A673 (cell line): ENCODE results near the gene NPBWR2. TPM values are rescaled to one million over a fixed set of nuclear protein-coding genes. Genes with fewer than 3 reads are reported as not detected.

ENCODE experiments used
- BruUV-seq: library from RNA; stranded (reverse); fragments of 400-500 nt; replicated peaks from 2 replicates; lab custom pipeline; 2021; lab: Mats Ljungman, UMichigan
- CTCF ChIA-PET: fragments of 300-600 bp; sonication (Branson Sonifier 250); formaldehyde crosslinking; loops from one replicate; lab custom pipeline; 2022; ENCODE audit warnings: antibody characterized with exemption; lab: Charles Lee
- POLR2A ChIA-PET: fragments of 300-600 bp; sonication (Branson Sonifier 250); formaldehyde crosslinking; loops from one replicate; lab custom pipeline; 2022; ENCODE audit warnings: antibody characterized with exemption; ENCODE audit not compliant: low non-redundant PET; lab: Charles Lee
- DNase-seq: peaks from one replicate; pipeline ENCODE4 v3.0.0-alpha.2; 2015; ENCODE audit warnings: low spot score
- H3K27ac ChIP-seq: fragments of 200-600 bp; sonication (generic); 2 replicates; pipeline ENCODE4 v1.5.1; 2016; ENCODE audit warnings: mixed run types, low read depth, mild to moderate bottlenecking, mixed read lengths, antibody characterized with exemption, low read length; ENCODE audit not compliant: poor library complexity, severe bottlenecking
- H3K27me3 ChIP-seq: fragments of 200-600 bp; sonication (generic); replicated peaks from 2 replicates; pipeline ENCODE4 v1.6.1; 2017; ENCODE audit warnings: mixed run types, low read depth, mild to moderate bottlenecking, mixed read lengths, antibody characterized with exemption, low read length; ENCODE audit not compliant: insufficient read depth, poor library complexity
- H3K36me3 ChIP-seq: fragments of 200-600 bp; sonication (generic); 2 replicates; pipeline ENCODE4 v1.6.1; 2016; ENCODE audit warnings: mixed run types, mild to moderate bottlenecking, mixed read lengths, antibody characterized with exemption, low read length; ENCODE audit not compliant: insufficient read depth, poor library complexity, severe bottlenecking
- H3K4me1 ChIP-seq: fragments of 200-600 bp; sonication (generic); 2 replicates; pipeline ENCODE4 v1.6.1; 2017; ENCODE audit warnings: mixed run types, mild to moderate bottlenecking, mixed read lengths, antibody characterized with exemption, low read length; ENCODE audit not compliant: insufficient read depth, poor library complexity, severe bottlenecking
- H3K4me3 ChIP-seq: fragments of 200-600 bp; sonication (generic); 2 replicates; pipeline ENCODE4 v1.5.1; 2016; ENCODE audit warnings: low read depth, mixed run types, mild to moderate bottlenecking, mixed read lengths, low read length; ENCODE audit not compliant: poor library complexity, severe bottlenecking
- H3K9me3 ChIP-seq: fragments of 200-600 bp; sonication (generic); 2 replicates; pipeline ENCODE4 v1.6.1; 2016; ENCODE audit warnings: mixed run types, low read depth, mild to moderate bottlenecking, mixed read lengths, antibody characterized with exemption, low read length; ENCODE audit not compliant: poor library complexity, severe bottlenecking
- EZH2 ChIP-seq: fragments of 200-600 bp; sonication (generic); IDR thresholded peaks from 2 replicates; pipeline ENCODE4 v1.6.1; 2017; ENCODE audit warnings: borderline replicate concordance, low read depth, mild to moderate bottlenecking, mixed read lengths, antibody characterized with exemption, low read length; ENCODE audit not compliant: poor library complexity, severe bottlenecking
- intact Hi-C: fragments of 100-400 bp; cut with micrococcal nuclease; formaldehyde crosslinking; loops from one replicate; pipeline ENCODE4 v1.10.0; 2022; ENCODE audit not compliant: unreplicated experiment
- total RNA-seq: library from RNA; stranded (reverse); gene quantifications from 2 replicates; pipeline ENCODE4 v1.2.3, GENCODE V29; 2021
- TF ChIP-seq, protein P1 (sequence below): fragments of 300-800, 200-600 bp; sonication (generic); conservative IDR thresholded peaks from 2 replicates; pipeline ENCODE4 v1.5.1; 2017; ENCODE audit warnings: low read depth, mild to moderate bottlenecking, antibody characterized with exemption, low read length, moderate library complexity, mixed read lengths

NPBWR2 gene
- total RNA-seq, 1 experiment from 2014 or later: not detected

- intact Hi-C loops: no loop called here
- ChIA-PET POLR2A (no interaction called here), CTCF (no interaction called here)
- no peak for TF ChIP-seq EZH2
- TF ChIP-seq, protein P1, sequence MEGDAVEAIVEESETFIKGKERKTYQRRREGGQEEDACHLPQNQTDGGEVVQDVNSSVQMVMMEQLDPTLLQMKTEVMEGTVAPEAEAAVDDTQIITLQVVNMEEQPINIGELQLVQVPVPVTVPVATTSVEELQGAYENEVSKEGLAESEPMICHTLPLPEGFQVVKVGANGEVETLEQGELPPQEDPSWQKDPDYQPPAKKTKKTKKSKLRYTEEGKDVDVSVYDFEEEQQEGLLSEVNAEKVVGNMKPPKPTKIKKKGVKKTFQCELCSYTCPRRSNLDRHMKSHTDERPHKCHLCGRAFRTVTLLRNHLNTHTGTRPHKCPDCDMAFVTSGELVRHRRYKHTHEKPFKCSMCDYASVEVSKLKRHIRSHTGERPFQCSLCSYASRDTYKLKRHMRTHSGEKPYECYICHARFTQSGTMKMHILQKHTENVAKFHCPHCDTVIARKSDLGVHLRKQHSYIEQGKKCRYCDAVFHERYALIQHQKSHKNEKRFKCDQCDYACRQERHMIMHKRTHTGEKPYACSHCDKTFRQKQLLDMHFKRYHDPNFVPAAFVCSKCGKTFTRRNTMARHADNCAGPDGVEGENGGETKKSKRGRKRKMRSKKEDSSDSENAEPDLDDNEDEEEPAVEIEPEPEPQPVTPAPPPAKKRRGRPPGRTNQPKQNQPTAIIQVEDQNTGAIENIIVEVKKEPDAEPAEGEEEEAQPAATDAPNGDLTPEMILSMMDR: no peak
- Histone ChIP-seq H3K36me3 (peaks cover 6% of the 10 kb centered on the region), H3K9me3 (no peaks in the 10 kb centered on the region), H3K27me3 (no peaks in the 10 kb centered on the region), H3K27ac (no peak overlapping the region), H3K4me1 (peaks cover 13% of the 10 kb centered on the region), H3K4me3 (no peak overlapping the region)
- BruUV-seq: no TSS peak
- no peak for DNase-seq
Measured at GRCh38 chr20:64077094-64077493, 30.3 kb downstream of the NPBWR2 start.

DNA sequence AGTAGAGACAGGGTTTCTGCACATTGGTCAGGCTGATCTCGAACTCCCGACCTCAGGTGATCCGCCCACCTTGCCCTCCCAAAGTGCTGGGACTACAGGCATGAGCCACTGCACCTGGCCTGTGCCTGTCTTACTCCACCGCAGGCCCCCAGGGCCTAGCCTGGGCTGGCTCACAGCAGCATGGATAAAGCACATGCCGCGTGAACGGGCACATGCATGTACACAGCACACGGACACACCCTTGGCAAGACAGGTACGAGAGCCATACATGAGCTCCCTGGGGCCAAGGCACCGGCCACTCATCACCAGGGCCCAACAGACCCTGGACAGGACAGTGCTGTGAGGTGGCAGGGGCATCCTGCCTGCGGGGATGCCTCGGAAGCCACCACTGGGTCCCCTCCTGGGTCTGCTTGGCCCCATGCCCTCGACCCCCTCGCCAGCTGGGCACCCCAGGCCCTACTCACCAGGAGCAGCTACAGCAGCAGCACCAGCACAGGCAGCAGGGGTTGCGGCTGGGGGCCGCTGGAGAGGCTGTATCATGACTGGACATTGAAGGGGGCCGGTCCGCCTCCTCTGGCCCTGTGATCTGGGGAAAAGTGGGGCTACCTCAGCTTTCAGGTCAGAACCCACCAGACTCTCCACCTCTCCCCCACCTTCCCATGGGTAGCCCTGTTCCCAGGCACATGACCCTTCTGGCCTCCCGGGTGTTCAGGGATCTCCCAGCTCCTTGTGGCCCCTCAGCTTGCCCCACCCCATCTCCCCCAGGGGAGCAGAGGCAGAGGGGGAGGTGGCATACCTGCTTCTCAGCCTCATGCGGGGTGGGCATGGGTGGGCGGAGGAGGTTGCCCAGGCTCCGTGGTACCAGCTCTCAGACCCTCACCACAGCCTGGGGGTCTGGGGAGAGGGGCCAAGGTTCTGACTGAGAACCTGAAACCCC lies 31.0 kb downstream of the NPBWR2 start:
- Histone ChIP-seq H3K27ac (no peak overlapping the region), H3K36me3 (peaks cover 6% of the 10 kb centered on the region), H3K4me3 (no peak overlapping the region), H3K9me3 (no peaks in the 10 kb centered on the region), H3K4me1 (peaks cover 12% of the 10 kb centered on the region), H3K27me3 (no peaks in the 10 kb centered on the region)
- POLR2A ChIA-PET: interaction anchor here (0.6 kb wide), 1 partner anchor 141 kb away, joined by 3 read pairs; no protein-coding TSS in a partner anchor
- intact Hi-C loops: no loop called here
- DNase-seq: no peak
- no peak for TF ChIP-seq EZH2
- TF ChIP-seq, protein P1: no peak
- no TSS peak for BruUV-seq
- CTCF ChIA-PET: no interaction called here

- no peak overlapping the region for H3K4me3 ChIP-seq
- POLR2A ChIA-PET: interaction anchor here (0.6 kb wide), 1 partner anchor 140 kb away, joined by 3 read pairs; no protein-coding TSS in a partner anchor
- H3K4me1 ChIP-seq: peaks cover 12% of the 10 kb centered on the region
- no peaks in the 10 kb centered on the region for H3K9me3 ChIP-seq
- H3K27me3 ChIP-seq: no peaks in the 10 kb centered on the region
- H3K36me3 ChIP-seq: peaks cover 6% of the 10 kb centered on the region
- DNase-seq: no peak
- no peak overlapping the region for H3K27ac ChIP-seq
- CTCF ChIA-PET: no interaction called here
- no TSS peak for BruUV-seq
- TF ChIP-seq, protein P1: no peak
- TF ChIP-seq EZH2: no peak
- intact Hi-C loops: no loop called here
Measured at GRCh38 chr20:64075556-64075955, 31.8 kb downstream of the NPBWR2 start.
